Measurements from ENCODE around the gene PRRT4. TPM values are rescaled to one million over a fixed set of nuclear protein-coding genes. Genes with fewer than 3 reads are reported as not detected.

PRRT4 gene
- total and polyA plus RNA-seq, 7 experiments from 2014 or later, result 0.27 to 1.1 (median 0.51) TPM; not detected in 2

- Mint-ChIP-seq H3K27me3 (no peaks in the 10 kb centered on the region), H3K4me1 (peaks cover 30 to 55% (median 52%) of the 10 kb centered on the region in 7 donors), H3K27ac (peak overlapping the region; percentile 36 to 87 (median 79)), H3K4me3 (peak overlapping the region; percentile 75 to 89 (median 84)), H3K36me3 (peaks cover 0 to 9% (median 0%) of the 10 kb centered on the region in 5 donors), H3K9me3 (no peaks in the 10 kb centered on the region)
- CTCF ChIA-PET, result interaction anchor here (1.1 to 8.6 kb wide), 3 partner anchors 20 to 55 kb away, joined by 3 to 163 read pairs (median 16); no protein-coding TSS in a partner anchor
- intact Hi-C loops (cut with micrococcal nuclease), result loop anchor here (1.0 to 10.0 kb wide), 5 partner anchors 62 to 1547 kb away; partner anchors contain the start of genes ARF5 (in 1 of the 2), GCC1 (in 1 of the 2), METTL2B (in 1 of the 2) and RBM28 (in 1 of the 2)
- ATAC-seq (no peak), DNase-seq (peak in 1 of 9 donors; percentile 16)
- Histone ChIP-seq H3K36me3 (ENCODE audit: control insufficient read depth in 2 of 3, insufficient read depth in 3 of 3, low read length in 3 of 3) (peaks cover 0 to 18% (median 0%) of the 10 kb centered on the region in 3 experiments), H3K27ac (ENCODE audit: low read depth, low read length) (peak overlapping the region; percentile 66), H3K4me3 (ENCODE audit: low read length) (peak overlapping the region; percentile 59), H3K9me3 (ENCODE audit: control insufficient read depth in 2 of 3, low read length in 3 of 3) (no peaks in the 10 kb centered on the region), H3K4me1 (ENCODE audit: control insufficient read depth in 2 of 2, insufficient read depth in 2 of 2, low read length in 2 of 2) (peaks cover 16 to 30% of the 10 kb centered on the region in 2 donors), H3K27me3 (ENCODE audit: control insufficient read depth in 2 of 2, insufficient read depth in 2 of 2, low read length in 2 of 2) (no peaks in the 10 kb centered on the region)
- POLR2A ChIA-PET, result interaction anchor here (1.0 kb wide), 1 partner anchor 51 kb away, joined by 3 read pairs; the partner anchor contains the start of gene HILPDA
These were observed 43.5 kb upstream of the PRRT4 start for GRCh38 chr7:128404886-128405470.

GRCh38 chr7:128404143-128404681 lies 42.7 kb upstream of the PRRT4 start:
- H3K36me3 Mint-ChIP-seq, result peaks cover 0 to 13% (median 0%) of the 10 kb centered on the region in 5 donors
- DNase-seq (no peak), ATAC-seq (no peak)
- Histone ChIP-seq H3K9me3 (ENCODE audit: control insufficient read depth in 2 of 3, low read length in 3 of 3) (no peaks in the 10 kb centered on the region), H3K27me3 (ENCODE audit: control insufficient read depth in 2 of 2, insufficient read depth in 2 of 2, low read length in 2 of 2) (no peaks in the 10 kb centered on the region), H3K36me3 (ENCODE audit: control insufficient read depth in 2 of 3, insufficient read depth in 3 of 3, low read length in 3 of 3) (peaks cover 0 to 24% (median 0%) of the 10 kb centered on the region in 3 experiments), H3K27ac (ENCODE audit: low read depth, low read length) (no peak overlapping the region), H3K4me3 (ENCODE audit: low read length) (no peak overlapping the region), H3K4me1 (ENCODE audit: control insufficient read depth in 2 of 2, insufficient read depth in 2 of 2, low read length in 2 of 2) (peaks cover 14 to 29% of the 10 kb centered on the region in 2 donors)
- ChIA-PET CTCF (interaction anchor here (1.1 to 8.6 kb wide), 2 partner anchors 22 to 55 kb away, joined by 3 to 163 read pairs; no protein-coding TSS in a partner anchor), POLR2A (no interaction called here)
- H3K4me1 Mint-ChIP-seq, result peaks cover 29 to 54% (median 51%) of the 10 kb centered on the region in 7 donors
- intact Hi-C loops (cut with micrococcal nuclease), result loop anchor here in 1 of 2 donors (10.0 kb wide), 1 partner anchor 131 kb away; no protein-coding TSS in a partner anchor
- no peaks in the 10 kb centered on the region for H3K9me3 Mint-ChIP-seq
- peak overlapping the region; percentile 59 to 89 (median 81) for H3K4me3 Mint-ChIP-seq
- no peaks in the 10 kb centered on the region for H3K27me3 Mint-ChIP-seq
- peak overlapping the region in 8 of 9 donors; percentile 21 to 79 (median 76) for H3K27ac Mint-ChIP-seq

- ChIA-PET POLR2A (interaction anchor here (0.7 kb wide), 1 partner anchor 855 kb away, joined by 5 read pairs; no protein-coding TSS in a partner anchor), CTCF (interaction anchor here (1.0 to 8.6 kb wide), 3 partner anchors 23 to 56 kb away, joined by 3 to 163 read pairs (median 4); no protein-coding TSS in a partner anchor)
- DNase-seq, result no peak
- H3K36me3 Mint-ChIP-seq, result peaks cover 0 to 13% (median 0%) of the 10 kb centered on the region in 5 donors
- H3K4me3 Mint-ChIP-seq, result peak overlapping the region in 9 of 10 donors; percentile 61 to 89 (median 82)
- no peaks in the 10 kb centered on the region for H3K27me3 ChIP-seq (ENCODE audit: control insufficient read depth in 2 of 2, insufficient read depth in 2 of 2, low read length in 2 of 2)
- no peak overlapping the region for H3K27ac ChIP-seq (ENCODE audit: low read depth, low read length)
- intact Hi-C loops (cut with micrococcal nuclease), result loop anchor here in 1 of 2 donors (10.0 kb wide), 1 partner anchor 131 kb away; no protein-coding TSS in a partner anchor
- ATAC-seq, result no peak
- peaks cover 0 to 24% (median 0%) of the 10 kb centered on the region in 3 experiments for H3K36me3 ChIP-seq (ENCODE audit: control insufficient read depth in 2 of 3, insufficient read depth in 3 of 3, low read length in 3 of 3)
- H3K4me1 ChIP-seq (ENCODE audit: control insufficient read depth in 2 of 2, insufficient read depth in 2 of 2, low read length in 2 of 2), result peaks cover 11 to 23% of the 10 kb centered on the region in 2 donors
- H3K4me3 ChIP-seq (ENCODE audit: low read length), result no peak overlapping the region
- no peaks in the 10 kb centered on the region for H3K9me3 Mint-ChIP-seq
- H3K9me3 ChIP-seq (ENCODE audit: control insufficient read depth in 2 of 3, low read length in 3 of 3), result no peaks in the 10 kb centered on the region
- H3K4me1 Mint-ChIP-seq, result peaks cover 24 to 48% (median 45%) of the 10 kb centered on the region in 7 donors
- peak overlapping the region in 4 of 9 donors; percentile 11 to 79 (median 72) for H3K27ac Mint-ChIP-seq
- no peaks in the 10 kb centered on the region for H3K27me3 Mint-ChIP-seq
These were observed 42.2 kb upstream of the PRRT4 start for GRCh38 chr7:128403676-128404075.

- DNase-seq, result no peak
- POLR2A ChIA-PET, result interaction anchor here (0.9 kb wide), 1 partner anchor 14 kb away, joined by 5 read pairs; no protein-coding TSS in a partner anchor
- H3K4me3 ChIP-seq (ENCODE audit: low read length), result no peak overlapping the region
- ATAC-seq, result no peak
- CTCF ChIA-PET, result interaction anchor here (0.7 to 8.6 kb wide), 3 partner anchors 16 to 55 kb away, joined by 3 to 163 read pairs (median 5); no protein-coding TSS in a partner anchor
- peaks cover 11 to 17% of the 10 kb centered on the region in 2 donors for H3K4me1 ChIP-seq (ENCODE audit: control insufficient read depth in 2 of 2, insufficient read depth in 2 of 2, low read length in 2 of 2)
- H3K27me3 Mint-ChIP-seq, result no peaks in the 10 kb centered on the region
- H3K9me3 ChIP-seq (ENCODE audit: control insufficient read depth in 2 of 3, low read length in 3 of 3), result no peaks in the 10 kb centered on the region
- H3K36me3 ChIP-seq (ENCODE audit: control insufficient read depth in 2 of 3, insufficient read depth in 3 of 3, low read length in 3 of 3), result peaks cover 3 to 35% (median 4%) of the 10 kb centered on the region in 3 experiments
- H3K27ac ChIP-seq (ENCODE audit: low read depth, low read length), result no peak overlapping the region
- H3K9me3 Mint-ChIP-seq, result no peaks in the 10 kb centered on the region
- H3K4me3 Mint-ChIP-seq, result no peak overlapping the region
- H3K27me3 ChIP-seq (ENCODE audit: control insufficient read depth in 2 of 2, insufficient read depth in 2 of 2, low read length in 2 of 2), result no peaks in the 10 kb centered on the region
- H3K27ac Mint-ChIP-seq, result peak overlapping the region in 3 of 9 donors; percentile 21 to 83 (median 72)
- intact Hi-C loops (cut with micrococcal nuclease), result loop anchor here in 1 of 2 donors (10.0 kb wide), 1 partner anchor 132 kb away; no protein-coding TSS in a partner anchor
- peaks cover 3 to 20% (median 8%) of the 10 kb centered on the region in 5 donors for H3K36me3 Mint-ChIP-seq
- H3K4me1 Mint-ChIP-seq, result peaks cover 18 to 38% (median 35%) of the 10 kb centered on the region in 7 donors
These were observed 40.9 kb upstream of the PRRT4 start for GRCh38 chr7:128402356-128402755.

- Histone ChIP-seq H3K4me3 (ENCODE audit: low read length) (no peak overlapping the region), H3K9me3 (ENCODE audit: control insufficient read depth in 2 of 3, low read length in 3 of 3) (no peaks in the 10 kb centered on the region), H3K27ac (ENCODE audit: low read depth, low read length) (no peak overlapping the region), H3K27me3 (ENCODE audit: control insufficient read depth in 2 of 2, insufficient read depth in 2 of 2, low read length in 2 of 2) (no peaks in the 10 kb centered on the region), H3K36me3 (ENCODE audit: control insufficient read depth in 2 of 3, insufficient read depth in 3 of 3, low read length in 3 of 3) (peaks cover 3 to 53% (median 4%) of the 10 kb centered on the region in 3 experiments), H3K4me1 (ENCODE audit: control insufficient read depth in 2 of 2, insufficient read depth in 2 of 2, low read length in 2 of 2) (peaks cover 9 to 11% of the 10 kb centered on the region in 2 donors)
- no peak overlapping the region for H3K27ac Mint-ChIP-seq
- DNase-seq, result no peak
- peaks cover 18 to 25% (median 23%) of the 10 kb centered on the region in 7 donors for H3K4me1 Mint-ChIP-seq
- no peak for ATAC-seq
- CTCF ChIA-PET, result interaction anchor here (0.5 to 8.6 kb wide), 5 partner anchors 14 to 60 kb away, joined by 3 to 163 read pairs (median 9); no protein-coding TSS in a partner anchor
- POLR2A ChIA-PET, result interaction anchor here (1.6 to 3.2 kb wide), 2 partner anchors 8 to 24 kb away, joined by 7 to 14 read pairs; no protein-coding TSS in a partner anchor
- H3K9me3 Mint-ChIP-seq, result no peaks in the 10 kb centered on the region
- no peaks in the 10 kb centered on the region for H3K27me3 Mint-ChIP-seq
- peaks cover 3 to 26% (median 13%) of the 10 kb centered on the region in 5 donors for H3K36me3 Mint-ChIP-seq
- intact Hi-C loops (cut with micrococcal nuclease), result loop anchor here in 1 of 2 donors (10.0 kb wide), 1 partner anchor 134 kb away; no protein-coding TSS in a partner anchor
- no peak overlapping the region for H3K4me3 Mint-ChIP-seq
These were observed 39.1 kb upstream of the PRRT4 start for GRCh38 chr7:128400566-128400965.

- peaks cover 3 to 26% (median 13%) of the 10 kb centered on the region in 5 donors for H3K36me3 Mint-ChIP-seq
- no peaks in the 10 kb centered on the region for H3K27me3 Mint-ChIP-seq
- H3K9me3 Mint-ChIP-seq, result no peaks in the 10 kb centered on the region
- intact Hi-C loops (cut with micrococcal nuclease), result loop anchor here in 1 of 2 donors (10.0 kb wide), 1 partner anchor 135 kb away; no protein-coding TSS in a partner anchor
- H3K27ac ChIP-seq (ENCODE audit: low read depth, low read length), result no peak overlapping the region
- no peak overlapping the region for H3K4me3 ChIP-seq (ENCODE audit: low read length)
- H3K4me3 Mint-ChIP-seq, result no peak overlapping the region
- CTCF ChIA-PET, result interaction anchor here (0.5 to 8.6 kb wide), 9 partner anchors 9 to 60 kb away, joined by 3 to 163 read pairs (median 9); partner anchors contain the start of gene IMPDH1
- H3K36me3 ChIP-seq (ENCODE audit: control insufficient read depth in 2 of 3, insufficient read depth in 3 of 3, low read length in 3 of 3), result peaks cover 3 to 59% (median 4%) of the 10 kb centered on the region in 3 experiments
- no peak overlapping the region for H3K27ac Mint-ChIP-seq
- ATAC-seq, result no peak
- H3K9me3 ChIP-seq (ENCODE audit: control insufficient read depth in 2 of 3, low read length in 3 of 3), result no peaks in the 10 kb centered on the region
- H3K27me3 ChIP-seq (ENCODE audit: control insufficient read depth in 2 of 2, insufficient read depth in 2 of 2, low read length in 2 of 2), result no peaks in the 10 kb centered on the region
- POLR2A ChIA-PET, result interaction anchor here (0.6 to 3.2 kb wide), 4 partner anchors 9 to 380 kb away, joined by 3 to 14 read pairs (median 6); no protein-coding TSS in a partner anchor
- H3K4me1 Mint-ChIP-seq, result peaks cover 17 to 24% (median 22%) of the 10 kb centered on the region in 7 donors
- no peak for DNase-seq
- peaks cover 7 to 8% of the 10 kb centered on the region in 2 donors for H3K4me1 ChIP-seq (ENCODE audit: control insufficient read depth in 2 of 2, insufficient read depth in 2 of 2, low read length in 2 of 2)
These were observed 38.5 kb upstream of the PRRT4 start for GRCh38 chr7:128399991-128400390.

All from naive thymus-derived CD4-positive, alpha-beta T cell (primary cell).